UCSD-AML1 (cell line): ENCODE data around the gene COL11A2.

Experiments used
- DNase-seq: peaks from one replicate; lab custom pipeline; 2025; ENCODE audit not compliant: unreplicated experiment; lab: John Stamatoyannopoulos, UW

The COL11A2 gene

GRCh38 chr6:33172688-33173534 lies 19.4 kb downstream of the COL11A2 start:
- peak; percentile 21 for DNase-seq

DNA sequence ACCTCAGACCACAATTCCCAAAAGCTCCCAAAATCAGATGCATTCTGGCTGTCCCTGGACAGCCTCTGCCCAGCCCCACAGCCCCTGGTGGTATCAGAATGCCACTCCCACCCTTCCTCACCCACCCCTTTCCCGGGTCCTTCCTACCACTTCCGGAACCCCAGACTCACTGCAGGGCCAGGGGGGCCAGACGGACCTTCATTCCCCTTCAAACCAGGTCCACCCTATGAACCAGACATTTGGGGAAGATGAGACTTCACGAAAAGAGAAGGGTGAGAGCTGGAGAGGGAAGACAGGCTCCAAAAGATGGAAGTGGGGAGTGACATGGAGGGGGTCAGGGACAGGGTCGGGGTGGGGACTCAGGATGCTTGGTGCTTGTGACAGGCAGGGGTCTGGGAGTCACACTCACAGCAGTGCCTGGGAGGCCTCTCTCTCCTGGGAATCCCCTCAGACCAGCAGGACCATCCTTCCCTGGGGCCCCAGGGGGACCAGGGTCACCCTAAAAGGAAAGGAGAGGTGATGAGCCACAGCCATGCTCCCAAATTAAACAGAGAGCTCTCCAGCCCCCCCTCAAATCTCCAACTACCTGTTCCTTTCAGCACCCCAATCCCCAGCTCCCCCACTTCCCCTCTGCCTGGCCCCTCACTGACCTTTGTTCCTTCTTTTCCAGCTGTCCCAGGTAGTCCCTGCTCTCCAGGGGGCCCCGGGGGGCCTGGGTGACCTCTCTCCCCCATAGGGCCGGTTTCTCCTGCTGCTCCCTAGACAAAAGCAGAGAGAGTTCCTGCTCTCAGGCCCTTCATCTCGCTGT lies 20.2 kb downstream of the COL11A2 start:
- DNase-seq: no peak

DNA sequence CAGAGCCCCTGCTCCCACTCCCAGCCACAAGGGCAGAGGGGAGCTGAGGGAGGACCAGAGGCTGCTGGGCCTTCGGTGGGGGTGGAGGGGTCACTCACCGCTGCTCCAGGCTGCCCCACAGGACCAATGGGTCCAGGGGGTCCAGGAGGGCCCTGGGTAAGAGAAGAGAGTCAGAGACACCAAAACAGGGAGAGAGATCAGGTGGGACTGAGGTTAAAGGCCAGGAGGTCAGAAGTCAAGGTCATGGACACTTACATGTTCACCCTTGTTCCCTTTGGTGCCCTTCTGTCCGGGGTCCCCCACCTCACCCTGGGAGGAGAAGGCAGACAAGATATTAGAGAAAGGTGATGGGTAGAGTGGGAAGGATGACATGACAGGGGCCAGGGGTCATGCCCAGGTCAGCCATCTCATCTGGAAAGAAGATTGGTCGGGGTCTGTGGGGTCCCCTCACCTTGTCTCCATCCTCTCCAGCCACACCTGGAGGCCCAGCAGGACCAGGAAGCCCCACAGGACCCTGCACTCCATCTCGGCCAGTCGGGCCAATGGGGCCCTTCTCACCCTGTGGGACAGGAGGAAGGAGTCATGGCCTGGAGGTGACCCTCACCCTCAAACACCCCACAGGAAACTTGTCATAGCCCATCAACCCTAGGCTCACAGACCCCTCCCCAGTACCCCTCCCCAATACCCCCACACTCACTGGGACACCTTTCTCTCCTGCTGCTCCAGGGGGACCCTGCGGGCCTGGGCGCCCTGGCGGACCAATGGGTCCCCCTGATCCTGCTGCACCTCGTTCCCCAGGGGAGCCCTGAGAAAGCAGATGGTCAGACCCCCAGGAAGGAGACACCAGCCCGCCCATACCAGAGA lies 21.0 kb downstream of the COL11A2 start:
- DNase-seq: no peak

DNA sequence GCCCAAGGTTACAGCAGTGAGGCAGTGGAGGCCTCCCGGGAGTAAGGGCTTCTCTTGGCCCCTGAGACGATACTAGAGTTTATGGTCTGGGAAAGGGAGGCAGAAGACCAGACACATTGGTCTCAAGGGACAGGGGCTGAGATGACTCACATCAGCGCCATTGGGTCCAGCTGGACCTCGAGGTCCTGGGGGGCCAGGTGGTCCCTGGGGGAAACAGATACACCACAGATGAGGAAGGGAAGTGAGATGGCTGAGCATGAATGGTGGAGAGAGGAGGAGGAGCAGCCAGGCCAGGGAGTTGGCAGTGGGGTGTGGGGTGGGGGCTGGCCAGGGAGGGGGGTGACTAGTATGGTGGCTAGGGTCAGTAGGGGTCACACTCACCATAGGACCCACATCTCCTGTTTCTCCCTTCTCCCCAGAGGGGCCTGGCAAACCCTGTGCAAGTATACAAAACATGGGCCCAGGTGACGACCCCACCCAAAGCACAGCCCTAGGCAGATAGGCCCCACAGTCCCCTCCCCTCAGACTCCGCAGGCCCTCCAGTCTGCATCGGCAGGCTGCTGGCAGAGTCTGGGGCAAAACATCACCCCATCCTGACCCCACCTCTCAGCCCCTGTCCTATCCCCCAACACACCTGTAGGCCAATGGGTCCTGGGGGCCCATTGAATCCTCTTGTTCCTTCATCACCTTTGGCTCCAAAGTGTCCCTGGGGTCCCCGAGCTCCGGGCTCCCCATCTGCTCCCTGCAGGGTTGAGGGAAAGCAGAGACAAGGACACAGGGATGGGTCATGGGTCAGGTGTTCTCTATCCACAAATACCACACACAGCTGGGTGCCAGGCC lies 21.9 kb downstream of the COL11A2 start:
- no peak for DNase-seq

DNA sequence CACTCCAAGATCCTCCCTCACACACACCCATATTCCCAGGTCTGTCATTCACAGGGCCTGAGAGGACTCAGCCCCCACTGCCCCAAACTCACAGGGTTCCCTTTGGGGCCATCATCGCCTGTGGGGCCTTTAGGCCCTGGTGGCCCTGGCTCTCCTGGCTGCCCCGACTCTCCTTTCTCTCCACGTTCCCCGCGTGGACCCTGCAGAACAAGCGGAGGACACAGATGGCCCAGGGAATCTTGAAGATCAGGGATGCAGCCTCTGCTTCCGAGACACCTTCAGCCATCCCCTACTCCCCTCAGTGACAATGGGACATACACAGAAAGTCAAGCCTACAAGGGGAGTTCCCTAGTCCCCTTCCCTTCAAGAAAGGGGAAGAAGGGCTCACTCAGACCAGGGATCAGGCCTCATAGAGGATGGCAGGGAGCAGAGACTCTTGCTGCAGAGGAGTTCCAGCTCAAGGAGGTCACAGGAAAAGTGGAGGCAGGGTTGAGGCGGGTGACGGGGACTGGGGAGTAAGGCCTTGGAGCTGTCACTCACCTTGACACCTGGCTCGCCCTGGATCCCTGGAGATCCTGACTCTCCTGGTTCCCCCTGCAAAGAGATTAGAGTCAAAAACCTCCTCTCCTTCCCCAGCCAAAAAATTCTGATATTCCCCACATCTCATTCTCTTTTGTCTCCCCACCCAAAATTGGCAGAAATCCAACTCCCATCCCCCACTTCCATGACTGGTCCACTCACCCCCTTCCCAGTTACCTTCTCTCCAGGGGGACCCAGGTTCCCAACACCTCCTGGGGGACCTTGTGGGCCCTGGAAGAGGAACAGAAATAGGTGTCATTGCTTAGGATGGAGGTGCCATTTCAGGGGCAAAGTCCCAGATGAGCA lies 22.7 kb downstream of the COL11A2 start:
- no peak for DNase-seq

DNA sequence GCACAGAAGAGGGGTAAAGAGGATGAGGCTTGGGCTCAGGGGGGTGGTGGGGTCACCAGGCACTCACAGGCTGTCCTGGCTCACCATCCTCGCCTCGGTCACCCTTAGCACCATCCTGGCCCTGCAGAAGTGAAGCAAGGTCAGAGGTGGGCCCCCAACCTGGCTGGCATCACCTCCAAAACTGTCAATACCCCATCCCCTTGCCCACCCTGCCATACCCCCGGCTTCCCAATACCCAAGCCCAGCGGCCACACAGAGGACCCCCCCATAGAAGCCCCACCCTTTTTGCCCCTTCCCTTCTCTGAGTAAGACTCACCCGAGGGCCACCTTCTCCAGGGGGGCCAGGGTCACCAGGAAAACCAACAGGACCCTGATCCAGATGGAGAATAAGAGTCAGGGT lies 23.6 kb downstream of the COL11A2 start:
- no peak for DNase-seq

DNA sequence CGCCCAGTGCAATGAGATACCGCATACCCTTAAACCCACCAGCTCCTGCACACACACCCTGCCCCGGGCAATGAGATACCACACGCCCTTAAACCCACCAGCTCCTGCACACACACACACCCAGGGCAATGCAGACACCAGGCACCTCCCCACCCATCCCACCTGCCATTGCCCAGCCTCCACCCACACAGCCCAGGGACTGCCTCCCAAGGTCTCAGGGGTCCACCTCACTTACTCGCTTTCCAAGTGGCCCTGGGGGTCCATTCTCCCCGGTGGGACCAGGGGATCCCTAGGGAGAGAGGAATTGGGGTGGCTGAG lies 24.0 kb downstream of the COL11A2 start:
- no peak for DNase-seq

- no peak for DNase-seq
These were observed 24.6 kb downstream of the COL11A2 start for GRCh38 chr6:33167374-33168283.

DNA sequence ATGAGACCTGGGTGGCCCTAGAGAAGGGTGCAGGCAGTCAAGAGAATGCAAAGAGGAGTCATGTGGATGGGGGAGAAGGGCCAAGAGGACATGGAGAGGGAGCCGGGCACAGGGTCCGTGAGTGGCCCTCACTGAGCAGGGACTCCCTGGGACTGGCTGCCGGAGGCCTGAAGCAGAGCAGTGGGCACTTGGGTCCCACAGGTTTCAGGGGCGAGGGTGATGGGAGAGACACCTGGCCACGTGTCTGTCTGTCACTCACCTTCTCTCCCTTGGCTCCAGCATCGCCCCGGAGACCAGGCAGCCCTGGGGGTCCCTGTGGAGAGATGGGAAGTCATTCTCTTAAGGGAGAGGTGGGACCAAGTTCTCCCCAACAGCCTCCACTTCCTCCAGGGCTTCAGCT lies 25.5 kb downstream of the COL11A2 start:
- DNase-seq: no peak

DNA sequence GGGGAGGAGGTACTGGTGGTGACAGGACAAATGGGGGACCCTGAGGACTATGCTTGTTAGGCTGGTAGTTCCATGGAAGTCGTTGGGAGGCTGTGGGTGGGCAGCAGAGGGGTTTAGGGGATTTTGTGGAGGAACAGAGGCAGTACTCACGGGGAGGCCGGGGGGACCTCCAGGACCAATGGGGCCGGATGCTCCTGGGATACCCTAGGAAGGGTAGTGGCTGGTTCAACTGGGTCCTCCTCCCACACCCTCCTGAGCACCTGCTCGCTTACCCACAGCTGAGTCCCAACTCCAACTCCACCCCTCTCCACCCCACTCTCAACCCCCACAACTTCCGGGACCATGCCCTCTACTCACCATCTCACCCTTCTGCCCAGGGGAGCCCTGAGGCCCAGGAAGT lies 25.9 kb downstream of the COL11A2 start:
- DNase-seq: no peak

DNA sequence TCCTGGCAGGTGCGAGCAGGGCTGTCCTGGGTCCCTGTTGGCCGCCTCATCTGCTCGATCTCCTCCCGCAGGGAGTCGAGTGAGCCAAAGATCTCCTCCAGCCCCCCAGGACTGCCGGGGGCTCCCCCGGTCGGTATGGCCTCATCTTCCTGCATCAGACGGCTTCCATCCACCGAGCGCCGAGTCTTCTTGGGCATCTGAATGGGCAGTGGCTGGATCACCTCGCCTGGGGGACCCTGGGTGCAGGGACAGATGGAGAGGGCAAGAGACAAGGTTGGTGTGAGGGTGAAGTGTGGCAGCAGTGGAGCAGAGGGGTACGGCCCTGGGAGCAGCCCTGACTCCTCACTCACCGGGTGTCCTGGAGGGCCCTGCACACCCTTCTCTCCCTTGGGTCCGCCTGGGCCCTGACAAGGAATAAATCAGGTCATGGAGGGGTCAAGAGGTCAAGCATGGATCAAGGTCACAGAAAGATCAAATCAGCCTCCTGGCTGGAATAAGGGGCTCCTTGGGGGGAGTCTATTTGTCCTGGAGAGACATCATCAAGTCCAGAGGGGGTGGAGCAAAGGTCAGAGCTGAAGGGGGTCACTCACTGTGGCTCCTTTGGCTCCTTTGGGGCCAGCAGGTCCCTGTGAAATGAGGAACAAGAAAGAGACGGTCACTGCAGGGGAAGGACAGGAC lies 26.5 kb downstream of the COL11A2 start:
- DNase-seq: no peak

DNA sequence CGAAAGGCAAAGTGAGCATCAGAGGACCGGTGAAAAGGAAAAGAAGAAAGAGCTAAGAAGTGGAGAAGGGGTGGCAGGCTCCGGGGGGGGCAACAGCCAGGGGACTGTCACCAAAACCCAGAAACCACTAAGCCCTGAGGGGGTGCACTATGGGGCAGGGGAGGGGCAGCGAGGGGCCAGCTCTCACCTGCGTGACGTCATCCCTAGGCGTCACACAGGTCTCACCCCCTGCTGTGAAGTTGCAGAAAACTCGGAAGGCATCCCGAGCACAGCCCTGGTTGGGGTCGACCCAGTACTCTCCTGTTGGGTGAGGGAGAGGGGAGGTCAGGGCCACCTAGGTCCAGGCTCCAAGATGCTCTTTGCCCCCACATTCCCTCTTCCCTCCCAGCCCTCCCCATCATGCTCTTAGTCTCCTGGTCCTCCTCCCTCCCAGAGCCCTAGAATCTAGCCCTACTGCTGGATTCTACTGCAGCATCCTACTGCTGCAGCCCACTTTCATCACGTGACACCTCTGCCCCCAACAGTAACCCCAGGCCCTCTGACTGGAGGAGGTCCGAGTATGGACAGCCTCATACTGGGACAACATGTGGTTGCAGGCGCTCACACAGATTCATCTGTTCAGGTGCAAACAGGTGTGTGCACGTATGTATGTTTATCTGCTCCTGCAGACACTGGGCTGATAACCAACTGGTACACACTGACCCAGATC lies 27.4 kb downstream of the COL11A2 start:
- no peak for DNase-seq

DNA sequence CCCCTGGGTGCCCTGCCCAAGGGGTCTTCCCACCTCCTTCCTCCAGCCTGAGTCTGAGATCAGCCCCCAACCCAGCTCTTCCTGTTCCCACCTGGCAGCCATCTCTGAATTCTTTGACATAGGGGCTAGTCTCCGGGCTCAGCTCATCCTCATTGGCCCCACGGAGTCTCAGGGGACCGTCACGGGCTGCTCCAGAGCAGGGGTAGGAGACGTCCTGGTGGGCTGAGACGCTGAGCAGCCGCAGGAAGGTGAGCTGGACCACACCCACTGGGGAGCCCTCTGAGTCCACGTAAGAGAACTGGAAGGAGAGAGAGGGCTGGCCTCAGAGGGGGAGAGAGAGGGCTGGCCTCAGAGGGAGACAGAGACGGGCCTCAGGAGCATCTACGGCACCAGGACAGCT lies 28.1 kb downstream of the COL11A2 start:
- DNase-seq: no peak

DNA sequence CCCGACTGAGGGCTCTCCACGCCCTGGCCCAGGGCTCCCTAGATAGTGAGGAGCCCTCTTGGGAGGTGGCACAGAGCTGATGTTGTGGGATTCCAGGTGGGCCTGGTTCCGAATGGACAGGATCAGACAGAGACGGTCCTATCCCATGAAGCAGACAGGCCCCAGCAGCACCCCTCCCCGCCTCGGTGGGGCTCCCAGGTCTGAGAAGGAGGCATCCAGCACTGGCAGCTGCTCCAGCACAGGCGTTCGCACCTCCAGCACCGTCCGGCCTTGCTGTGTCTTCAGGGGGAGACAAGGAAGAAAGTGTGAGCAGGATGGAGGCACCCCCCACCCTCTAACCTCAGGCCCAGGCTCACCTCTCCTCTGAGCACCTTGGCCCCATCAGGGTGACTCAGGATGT lies 28.7 kb downstream of the COL11A2 start:
- no peak for DNase-seq

DNA sequence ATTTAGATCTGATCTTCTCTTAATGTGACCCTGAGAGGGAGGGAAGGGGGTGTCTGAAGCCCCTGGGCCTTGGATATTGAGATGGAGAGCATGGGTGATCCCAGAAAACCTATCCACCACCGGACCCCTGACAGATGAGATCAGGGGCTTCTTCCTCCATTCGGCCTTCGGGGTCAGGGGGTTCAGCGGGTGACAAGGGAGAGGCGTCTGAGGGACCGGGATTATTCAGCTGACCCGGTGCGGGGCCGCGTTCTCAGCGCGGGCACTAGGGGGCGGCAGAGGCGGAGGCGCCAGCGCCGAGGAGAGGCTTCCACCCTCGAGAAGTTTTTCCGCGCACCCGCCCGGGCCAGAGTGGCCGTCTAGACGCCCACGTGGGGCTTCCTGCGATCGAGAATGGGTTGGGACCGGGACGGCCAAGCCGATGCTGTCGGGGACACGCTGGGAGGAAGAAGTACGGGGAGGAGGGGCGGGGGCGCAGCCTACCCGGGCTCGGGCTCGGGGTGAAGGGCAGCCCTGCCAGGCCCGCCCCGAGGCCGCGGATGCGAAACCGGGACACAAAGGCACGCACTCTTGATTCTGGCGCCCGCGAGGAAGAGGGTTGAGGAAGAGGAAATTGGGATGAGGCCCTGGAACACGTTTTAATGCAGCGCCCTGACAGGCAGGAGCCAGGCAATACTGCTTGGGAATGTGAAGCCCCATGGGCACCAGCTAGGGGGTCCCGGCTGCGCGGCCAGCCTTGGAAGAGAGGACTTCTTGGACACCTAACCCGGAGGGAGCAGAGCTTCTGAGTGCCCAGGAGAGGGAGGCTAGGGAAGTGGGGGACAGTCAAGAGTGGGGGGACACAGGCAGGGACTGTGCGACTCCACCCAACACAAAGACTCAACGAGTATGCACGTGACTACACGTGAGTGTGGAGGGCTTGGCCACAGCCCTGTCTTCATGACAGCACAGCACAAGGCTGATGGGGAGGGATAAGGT lies 30.6 kb downstream of the COL11A2 start:
- DNase-seq: peak; percentile 79

- DNase-seq: peak; percentile 73
These were observed 31.4 kb downstream of the COL11A2 start for GRCh38 chr6:33160728-33161344.
